HL-60 (cell line): ENCODE data around the gene YIPF5.

Experiments
- GABPA ChIP-seq: IDR thresholded peaks from 2 replicates; pipeline ENCODE4 v1.6.1; 2012; ENCODE audit warnings: low read depth
- POLR2AphosphoS5 ChIP-seq: IDR thresholded peaks from 2 replicates; pipeline ENCODE4 v1.6.1; 2012; ENCODE audit warnings: low read depth
- SPI1 ChIP-seq: IDR thresholded peaks from 2 replicates; pipeline ENCODE4 v1.6.1; 2012; ENCODE audit warnings: low read depth, mild to moderate bottlenecking, borderline replicate concordance
- TF ChIP-seq, protein P1 (sequence below): IDR thresholded peaks from 2 replicates; pipeline ENCODE4 v1.6.1; 2012; ENCODE audit warnings: low read depth; ENCODE audit not compliant: insufficient replicate concordance
- TF ChIP-seq, protein P2 (sequence below): IDR thresholded peaks from one replicate; pipeline ENCODE4 v1.5.1; 2011; ENCODE audit warnings: low read length, control low read depth, inconsistent platforms; ENCODE audit not compliant: insufficient read depth

DNA sequence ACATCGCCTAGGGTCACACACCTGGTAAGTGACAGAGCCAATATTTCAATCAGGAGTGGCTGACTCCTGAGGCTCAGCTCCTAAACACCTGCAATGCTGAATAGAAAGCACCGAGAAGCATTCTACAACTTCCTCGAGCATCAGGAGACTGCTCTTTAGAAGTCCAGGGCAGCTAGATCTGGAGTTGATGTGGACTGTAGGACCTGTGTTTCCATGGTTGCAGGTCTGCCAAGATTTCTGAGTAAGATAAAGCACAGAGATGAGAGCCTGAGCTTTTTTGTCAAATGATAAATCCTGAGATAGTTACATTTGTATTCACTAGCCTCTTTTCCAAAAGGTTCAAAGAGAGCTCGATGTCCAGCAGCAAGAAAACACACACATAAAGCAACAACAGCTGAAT is 43.8 kb downstream of the YIPF5 start:
- TF ChIP-seq, protein P1, sequence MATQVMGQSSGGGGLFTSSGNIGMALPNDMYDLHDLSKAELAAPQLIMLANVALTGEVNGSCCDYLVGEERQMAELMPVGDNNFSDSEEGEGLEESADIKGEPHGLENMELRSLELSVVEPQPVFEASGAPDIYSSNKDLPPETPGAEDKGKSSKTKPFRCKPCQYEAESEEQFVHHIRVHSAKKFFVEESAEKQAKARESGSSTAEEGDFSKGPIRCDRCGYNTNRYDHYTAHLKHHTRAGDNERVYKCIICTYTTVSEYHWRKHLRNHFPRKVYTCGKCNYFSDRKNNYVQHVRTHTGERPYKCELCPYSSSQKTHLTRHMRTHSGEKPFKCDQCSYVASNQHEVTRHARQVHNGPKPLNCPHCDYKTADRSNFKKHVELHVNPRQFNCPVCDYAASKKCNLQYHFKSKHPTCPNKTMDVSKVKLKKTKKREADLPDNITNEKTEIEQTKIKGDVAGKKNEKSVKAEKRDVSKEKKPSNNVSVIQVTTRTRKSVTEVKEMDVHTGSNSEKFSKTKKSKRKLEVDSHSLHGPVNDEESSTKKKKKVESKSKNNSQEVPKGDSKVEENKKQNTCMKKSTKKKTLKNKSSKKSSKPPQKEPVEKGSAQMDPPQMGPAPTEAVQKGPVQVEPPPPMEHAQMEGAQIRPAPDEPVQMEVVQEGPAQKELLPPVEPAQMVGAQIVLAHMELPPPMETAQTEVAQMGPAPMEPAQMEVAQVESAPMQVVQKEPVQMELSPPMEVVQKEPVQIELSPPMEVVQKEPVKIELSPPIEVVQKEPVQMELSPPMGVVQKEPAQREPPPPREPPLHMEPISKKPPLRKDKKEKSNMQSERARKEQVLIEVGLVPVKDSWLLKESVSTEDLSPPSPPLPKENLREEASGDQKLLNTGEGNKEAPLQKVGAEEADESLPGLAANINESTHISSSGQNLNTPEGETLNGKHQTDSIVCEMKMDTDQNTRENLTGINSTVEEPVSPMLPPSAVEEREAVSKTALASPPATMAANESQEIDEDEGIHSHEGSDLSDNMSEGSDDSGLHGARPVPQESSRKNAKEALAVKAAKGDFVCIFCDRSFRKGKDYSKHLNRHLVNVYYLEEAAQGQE, result no peak
- TF ChIP-seq POLR2AphosphoS5 (no peak), SPI1 (no peak), GABPA (no peak)
- TF ChIP-seq, protein P2, sequence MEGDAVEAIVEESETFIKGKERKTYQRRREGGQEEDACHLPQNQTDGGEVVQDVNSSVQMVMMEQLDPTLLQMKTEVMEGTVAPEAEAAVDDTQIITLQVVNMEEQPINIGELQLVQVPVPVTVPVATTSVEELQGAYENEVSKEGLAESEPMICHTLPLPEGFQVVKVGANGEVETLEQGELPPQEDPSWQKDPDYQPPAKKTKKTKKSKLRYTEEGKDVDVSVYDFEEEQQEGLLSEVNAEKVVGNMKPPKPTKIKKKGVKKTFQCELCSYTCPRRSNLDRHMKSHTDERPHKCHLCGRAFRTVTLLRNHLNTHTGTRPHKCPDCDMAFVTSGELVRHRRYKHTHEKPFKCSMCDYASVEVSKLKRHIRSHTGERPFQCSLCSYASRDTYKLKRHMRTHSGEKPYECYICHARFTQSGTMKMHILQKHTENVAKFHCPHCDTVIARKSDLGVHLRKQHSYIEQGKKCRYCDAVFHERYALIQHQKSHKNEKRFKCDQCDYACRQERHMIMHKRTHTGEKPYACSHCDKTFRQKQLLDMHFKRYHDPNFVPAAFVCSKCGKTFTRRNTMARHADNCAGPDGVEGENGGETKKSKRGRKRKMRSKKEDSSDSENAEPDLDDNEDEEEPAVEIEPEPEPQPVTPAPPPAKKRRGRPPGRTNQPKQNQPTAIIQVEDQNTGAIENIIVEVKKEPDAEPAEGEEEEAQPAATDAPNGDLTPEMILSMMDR, result no peak
